Stimulated activated naive B cell treated with anti-CD40 and anti-IgM and Interleukin-4, amounts not matched to agents 10 μg/mL and 1 μg/mL and 100 μg/mL, for 72 hours (primary cell): Measurements from ENCODE around the gene DBI.
"Not testable (repeated sequence)": the region's sequence is repeated elsewhere in the genome, so short reads cannot be mapped to it uniquely, and the experiment has no call there.

Source experiments
- ATAC-seq, 2 donors: fragments of 150-1000 bp; cut with Tn5 transposase; replicated peaks; 2 replicates each; pipeline ENCODE4 v1.10.0; 2021; ENCODE audit warnings: moderate library complexity in 1 of 2
- DNase-seq: peaks from one replicate; pipeline ENCODE4 v3.0.0; 2021
- H3K27ac Mint-ChIP-seq: one replicate; pipeline ENCODE4 v1.8.0; 2022; ENCODE audit warnings: mild to moderate bottlenecking, mixed read lengths
- H3K27me3 Mint-ChIP-seq, 2 donors: one replicate each; pipeline ENCODE4 v1.8.0; 2022; ENCODE audit warnings: mixed read lengths in 2 of 2
- H3K36me3 Mint-ChIP-seq, 2 donors: one replicate each; pipeline ENCODE4 v1.8.0; 2022; ENCODE audit warnings: mixed read lengths in 2 of 2, mild to moderate bottlenecking in 1 of 2
- H3K4me1 Mint-ChIP-seq, 2 donors: one replicate each; pipeline ENCODE4 v1.8.0; 2022; ENCODE audit warnings: mixed read lengths in 2 of 2, mild to moderate bottlenecking in 1 of 2
- H3K4me3 Mint-ChIP-seq, 2 donors: one replicate each; pipeline ENCODE4 v1.8.0; 2022; ENCODE audit warnings: mild to moderate bottlenecking in 2 of 2, mixed read lengths in 2 of 2, moderate library complexity in 1 of 2
- H3K9me3 Mint-ChIP-seq, 2 donors: one replicate each; pipeline ENCODE4 v1.8.0; 2022; ENCODE audit warnings: mixed read lengths in 2 of 2, mild to moderate bottlenecking in 1 of 2

The DBI gene

DNA sequence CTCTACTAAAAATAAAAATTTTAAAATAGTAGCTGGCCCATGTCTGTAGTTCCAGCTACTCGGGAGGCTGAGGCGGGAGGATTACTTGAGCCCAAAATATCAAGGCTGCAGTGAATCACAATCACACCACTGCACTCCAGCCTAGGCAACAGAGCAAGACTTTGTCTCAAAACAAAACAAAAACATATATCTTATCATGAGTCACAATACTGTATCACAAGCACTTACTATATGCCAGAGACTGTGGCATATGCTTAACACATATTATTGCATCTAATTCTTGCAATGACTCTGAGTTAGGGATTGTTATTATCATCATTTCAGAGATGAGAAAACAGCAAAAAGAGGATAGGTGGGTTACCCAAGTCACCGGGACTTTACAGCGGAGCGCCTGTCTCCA is 35.3 kb downstream of the DBI start:
- Mint-ChIP-seq H3K27ac (no peak overlapping the region), H3K4me3 (no peak overlapping the region), H3K4me1 (peaks cover 2 to 9% of the 10 kb centered on the region in 2 donors), H3K27me3 (peaks cover 14 to 23% of the 10 kb centered on the region in 2 donors), H3K9me3 (no peaks in the 10 kb centered on the region), H3K36me3 (no peaks in the 10 kb centered on the region)
- DNase-seq (no peak), ATAC-seq (no peak)

- Mint-ChIP-seq H3K27ac (no peak overlapping the region), H3K9me3 (no peaks in the 10 kb centered on the region), H3K4me3 (no peak overlapping the region), H3K27me3 (peaks cover 14 to 23% of the 10 kb centered on the region in 2 donors), H3K36me3 (no peaks in the 10 kb centered on the region), H3K4me1 (peaks cover 5 to 9% of the 10 kb centered on the region in 2 donors)
- DNase-seq (no peak), ATAC-seq (no peak)
Measured at GRCh38 chr2:119402645-119403560, 36.1 kb downstream of the DBI start.

GRCh38 chr2:119403618-119404017 is 36.8 kb downstream of the DBI start:
- peaks cover 13 to 20% of the 10 kb centered on the region in 2 donors for H3K27me3 Mint-ChIP-seq
- not testable (repeated sequence) for H3K9me3 Mint-ChIP-seq, H3K4me3 Mint-ChIP-seq, H3K4me1 Mint-ChIP-seq, ATAC-seq, H3K36me3 Mint-ChIP-seq, DNase-seq, H3K27ac Mint-ChIP-seq

DNA sequence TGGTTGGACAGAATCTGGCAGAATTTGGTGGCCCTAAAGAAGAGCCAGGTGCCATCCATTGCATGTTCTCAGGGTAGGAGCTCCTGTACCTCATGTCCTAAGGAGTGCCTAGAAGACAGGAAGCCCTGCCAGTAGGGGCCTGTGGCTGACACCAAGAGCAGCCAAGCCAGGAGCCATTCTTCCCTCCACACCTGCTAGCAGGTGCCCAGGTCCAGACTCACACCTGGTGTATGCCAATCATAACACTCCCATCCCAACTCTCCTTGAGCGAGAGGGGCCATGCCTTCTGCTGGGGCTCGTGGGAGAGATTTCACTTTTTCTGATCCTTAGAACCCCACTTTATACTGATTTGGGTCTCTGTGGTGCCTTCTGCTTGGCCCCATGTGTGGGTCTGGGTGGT is 38.4 kb downstream of the DBI start:
- Mint-ChIP-seq H3K4me3 (no peak overlapping the region), H3K4me1 (peaks cover 0 to 3% of the 10 kb centered on the region in 2 donors), H3K36me3 (no peaks in the 10 kb centered on the region), H3K27me3 (peaks cover 0 to 20% of the 10 kb centered on the region in 2 donors), H3K9me3 (no peaks in the 10 kb centered on the region), H3K27ac (no peak overlapping the region)
- DNase-seq, result no peak
- ATAC-seq, result no peak

DNA sequence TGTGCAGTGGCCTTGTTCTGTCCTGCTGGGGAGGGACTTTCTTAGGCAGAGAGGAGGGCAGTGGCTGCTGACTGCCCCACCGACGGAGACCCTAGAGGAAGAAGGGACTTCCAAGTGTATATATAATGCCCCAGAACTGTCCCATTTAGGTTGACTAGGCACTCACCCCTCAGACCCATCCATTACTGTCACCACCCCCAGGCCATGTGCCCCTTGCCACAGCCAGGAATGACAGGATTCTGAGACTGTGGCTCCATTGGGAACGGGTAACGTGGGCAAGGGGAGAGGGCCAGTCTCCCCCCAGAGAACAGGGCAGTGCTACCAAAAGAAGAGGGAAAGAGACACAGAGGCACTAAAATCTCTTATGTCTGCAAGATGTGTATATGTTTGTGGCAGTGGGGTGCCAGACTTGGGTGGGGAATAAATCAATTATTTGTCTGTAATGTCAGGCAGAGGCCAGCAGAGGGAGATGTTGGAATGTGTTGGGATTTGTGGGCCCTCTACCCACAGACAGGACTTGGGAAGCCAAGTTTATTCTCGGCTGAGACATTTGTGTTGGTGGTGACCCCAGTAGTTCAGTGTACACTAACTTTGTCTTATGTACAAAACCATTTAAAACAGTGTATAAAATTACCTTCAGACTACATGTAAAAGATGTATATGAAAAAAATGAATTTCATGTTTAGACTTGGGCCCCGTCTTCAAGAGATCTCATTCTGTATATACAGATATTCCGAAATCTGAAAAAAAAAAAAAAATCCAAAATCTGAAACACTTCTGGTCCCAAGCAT is 40.8 kb downstream of the DBI start:
- Mint-ChIP-seq H3K4me1 (peaks cover 0 to 3% of the 10 kb centered on the region in 2 donors), H3K4me3 (no peak overlapping the region), H3K27me3 (peaks cover 0 to 16% of the 10 kb centered on the region in 2 donors), H3K36me3 (no peaks in the 10 kb centered on the region), H3K27ac (peak overlapping the region; percentile 59), H3K9me3 (no peaks in the 10 kb centered on the region)
- ATAC-seq, result peak; percentile 61 to 72
- peak; percentile 29 for DNase-seq

DNA sequence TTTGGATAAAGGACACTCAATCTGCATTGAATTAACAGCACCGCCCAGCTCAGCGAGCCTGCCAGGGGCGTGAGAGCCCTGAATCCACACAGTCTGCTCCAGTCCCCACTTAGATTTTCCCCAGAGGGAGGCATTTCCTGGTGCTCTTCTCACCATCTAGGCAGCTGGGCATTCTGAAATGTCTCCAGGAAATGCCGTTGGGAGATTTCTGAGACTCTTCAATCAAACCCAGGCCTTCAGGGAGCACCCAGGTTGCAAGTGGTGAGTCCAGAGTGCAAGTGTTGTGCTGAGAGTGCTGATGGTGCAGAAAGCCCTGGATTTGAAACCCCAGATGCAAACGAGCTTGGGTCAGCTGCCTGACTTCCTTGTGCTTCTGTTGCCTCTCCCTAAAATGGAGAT is 41.4 kb downstream of the DBI start:
- Mint-ChIP-seq H3K4me1 (peaks cover 0 to 3% of the 10 kb centered on the region in 2 donors), H3K9me3 (no peaks in the 10 kb centered on the region), H3K27ac (no peak overlapping the region), H3K27me3 (peaks cover 0 to 16% of the 10 kb centered on the region in 2 donors), H3K36me3 (no peaks in the 10 kb centered on the region), H3K4me3 (no peak overlapping the region)
- ATAC-seq, result no peak
- no peak for DNase-seq

- Mint-ChIP-seq H3K36me3 (no peaks in the 10 kb centered on the region), H3K27ac (no peak overlapping the region), H3K9me3 (no peaks in the 10 kb centered on the region), H3K4me3 (no peak overlapping the region), H3K4me1 (peaks cover under 1 to 4% of the 10 kb centered on the region in 2 donors), H3K27me3 (peaks cover 0 to 13% of the 10 kb centered on the region in 2 donors)
- ATAC-seq (no peak), DNase-seq (no peak)
Measured at GRCh38 chr2:119409506-119409905, 42.7 kb downstream of the DBI start.

DNA sequence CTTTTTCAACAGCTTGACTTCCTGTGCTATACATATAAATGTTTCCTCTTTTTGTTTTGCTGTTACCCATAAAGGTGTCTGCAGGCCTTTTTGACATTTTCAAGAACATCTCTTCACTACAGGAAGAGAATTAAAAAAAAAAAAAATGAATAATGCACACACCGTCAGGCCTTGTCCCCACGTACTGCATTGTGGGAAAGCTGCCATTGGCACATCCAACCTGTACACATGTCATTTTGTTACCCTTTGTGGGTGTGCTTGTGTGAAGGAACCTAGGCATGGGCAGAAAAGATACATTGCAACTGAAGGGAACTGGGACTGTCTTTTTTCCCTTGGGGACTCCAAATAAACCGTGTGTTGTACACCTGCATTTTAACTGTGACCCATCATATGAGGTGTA is 48.1 kb downstream of the DBI start:
- Mint-ChIP-seq H3K4me3 (no peak overlapping the region), H3K27ac (no peak overlapping the region), H3K9me3 (no peaks in the 10 kb centered on the region), H3K4me1 (peaks cover 6 to 26% of the 10 kb centered on the region in 2 donors), H3K36me3 (no peaks in the 10 kb centered on the region), H3K27me3 (peaks cover 5 to 8% of the 10 kb centered on the region in 2 donors)
- DNase-seq (no peak), ATAC-seq (peak; percentile 43 to 58)

- no peak overlapping the region for H3K4me3 Mint-ChIP-seq
- no peaks in the 10 kb centered on the region for H3K36me3 Mint-ChIP-seq
- ATAC-seq, result no peak
- H3K9me3 Mint-ChIP-seq, result no peaks in the 10 kb centered on the region
- peaks cover 6 to 26% of the 10 kb centered on the region in 2 donors for H3K4me1 Mint-ChIP-seq
- DNase-seq, result no peak
- H3K27ac Mint-ChIP-seq, result no peak overlapping the region
- H3K27me3 Mint-ChIP-seq, result peaks cover 11% of the 10 kb centered on the region in 2 donors
Measured at GRCh38 chr2:119415630-119416029, 48.9 kb downstream of the DBI start.

DNA sequence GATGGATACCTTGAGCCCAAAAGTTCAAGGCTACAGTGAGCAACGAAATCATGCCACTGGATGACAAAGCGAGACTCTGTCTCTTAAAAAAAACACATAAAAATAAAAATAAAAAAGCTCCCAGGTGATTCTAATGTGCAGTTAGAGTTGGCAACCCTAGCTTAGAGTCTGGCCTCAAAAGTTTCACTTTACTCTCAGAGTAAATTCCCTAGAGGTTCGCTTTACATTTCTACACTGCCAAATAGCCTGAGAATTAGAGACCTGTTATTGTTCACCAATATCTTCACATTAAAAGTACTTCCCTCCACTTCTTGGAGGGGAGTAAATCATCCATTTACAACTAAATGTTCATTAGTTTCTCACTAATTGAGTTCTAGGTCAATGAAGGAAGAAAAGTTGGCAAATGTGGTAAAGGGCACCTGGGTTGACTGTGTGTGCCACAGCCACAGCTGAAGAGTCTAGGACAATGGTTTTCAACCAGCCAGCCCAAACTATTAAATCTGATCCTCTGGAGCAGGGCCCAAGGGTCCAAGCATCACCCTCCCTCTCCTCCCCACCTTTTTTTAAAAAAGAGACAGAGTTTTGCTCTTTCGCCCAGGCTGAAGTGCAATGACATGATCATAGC is 49.6 kb downstream of the DBI start:
- DNase-seq (no peak), ATAC-seq (peak; percentile 51 to 53)
- Mint-ChIP-seq H3K9me3 (peaks cover 0 to 2% of the 10 kb centered on the region in 2 donors), H3K4me1 (peaks cover 6 to 26% of the 10 kb centered on the region in 2 donors), H3K4me3 (no peak overlapping the region), H3K27ac (no peak overlapping the region), H3K36me3 (no peaks in the 10 kb centered on the region), H3K27me3 (peaks cover 12 to 18% of the 10 kb centered on the region in 2 donors)

DNA sequence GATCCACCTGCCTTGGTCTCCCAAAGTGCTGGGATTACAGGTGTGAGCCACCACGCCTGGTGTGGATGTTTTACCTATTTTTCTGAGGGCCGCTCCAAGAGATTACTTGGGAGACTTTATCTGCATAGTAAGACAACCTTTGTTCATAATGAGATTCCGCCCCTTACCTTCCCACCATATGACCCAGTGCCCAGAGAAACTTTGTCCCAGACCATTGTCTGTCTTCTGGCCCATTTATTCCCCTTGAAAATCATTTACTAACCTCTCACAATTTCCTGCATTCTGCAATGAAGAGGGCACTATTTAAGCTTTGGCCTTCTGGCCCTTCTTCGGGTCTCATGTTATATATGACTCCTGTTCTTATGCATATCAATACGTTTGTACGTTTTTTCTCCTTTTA is 51.1 kb downstream of the DBI start:
- Mint-ChIP-seq H3K4me1 (peaks cover 6 to 26% of the 10 kb centered on the region in 2 donors), H3K4me3 (no peak overlapping the region), H3K36me3 (peaks cover 0 to 6% of the 10 kb centered on the region in 2 donors), H3K27me3 (peaks cover 19 to 31% of the 10 kb centered on the region in 2 donors), H3K9me3 (peaks cover 7 to 8% of the 10 kb centered on the region in 2 donors), H3K27ac (no peak overlapping the region)
- DNase-seq (no peak), ATAC-seq (no peak)

- DNase-seq, result no peak
- Mint-ChIP-seq H3K9me3 (peaks cover 7 to 8% of the 10 kb centered on the region in 2 donors), H3K4me3 (no peak overlapping the region), H3K27ac (no peak overlapping the region), H3K27me3 (peaks cover 19 to 39% of the 10 kb centered on the region in 2 donors), H3K4me1 (peaks cover 6 to 26% of the 10 kb centered on the region in 2 donors), H3K36me3 (peaks cover 0 to 6% of the 10 kb centered on the region in 2 donors)
- no peak for ATAC-seq
Measured at GRCh38 chr2:119419065-119419464, 52.3 kb downstream of the DBI start.

- Mint-ChIP-seq H3K36me3 (peaks cover 0 to 6% of the 10 kb centered on the region in 2 donors), H3K27ac (no peak overlapping the region), H3K27me3 (peaks cover 25 to 47% of the 10 kb centered on the region in 2 donors), H3K4me3 (no peak overlapping the region), H3K4me1 (peaks cover 3 to 20% of the 10 kb centered on the region in 2 donors), H3K9me3 (peaks cover 7 to 8% of the 10 kb centered on the region in 2 donors)
- DNase-seq (no peak), ATAC-seq (no peak)
Measured at GRCh38 chr2:119419803-119420508, 53.2 kb downstream of the DBI start.
